Psoas muscle (tissue), 8 donors: ENCODE data around the gene RTP4. TPM values are rescaled to one million over a fixed set of nuclear protein-coding genes. Genes with fewer than 3 reads are reported as not detected.

Experiments
- ATAC-seq, 4 donors: fragments of 200-7000 bp; cut with Tn5 transposase; one replicate each; pipeline ENCODE4 v1.9.1; 2020; ENCODE audit warnings: moderate library complexity in 3 of 4, mild to moderate bottlenecking in 2 of 4
- DNase-seq, 2 donors: peaks; one replicate each; pipeline ENCODE4 v3.0.0-alpha.2; 2020
- H3K27ac ChIP-seq: fragments of 200-600 bp; one replicate; pipeline ENCODE4 v1.8.0; 2022
- H3K27me3 ChIP-seq, 3 donors: fragments of 200-600 bp in 1 of 3; one replicate each; pipeline versions ENCODE4 v1.6.1 to v1.8.0; 2013 to 2022; ENCODE audit warnings: low read length in 2 of 3, mild to moderate bottlenecking in 2 of 3, moderate library complexity in 1 of 3; ENCODE audit not compliant: insufficient read depth in 3 of 3
- H3K36me3 ChIP-seq, 2 donors: fragments of 200-600 bp in 1 of 2; one replicate each; pipeline versions ENCODE4 v1.6.1 to v1.8.0; 2013 to 2022; ENCODE audit warnings: low read depth in 1 of 2, mild to moderate bottlenecking in 1 of 2, moderate library complexity in 1 of 2; ENCODE audit not compliant: insufficient read depth in 1 of 2
- H3K4me1 ChIP-seq: fragments of 200-600 bp; one replicate; pipeline ENCODE4 v1.8.0; 2022
- H3K4me3 ChIP-seq: fragments of 200-600 bp; one replicate; pipeline ENCODE4 v1.8.0; 2022; ENCODE audit warnings: mild to moderate bottlenecking
- H3K9me3 ChIP-seq: fragments of 200-600 bp; one replicate; pipeline ENCODE4 v1.8.0; 2022
- CTCF ChIP-seq: fragments of 200-600 bp; IDR thresholded peaks from one replicate; pipeline ENCODE4 v1.8.0; 2022; ENCODE audit warnings: antibody characterized with exemption
- WGBS, 3 donors: extraction: QIAGEN DNeasy Blood & Tissue Kit; methylation state at CpG; one replicate each; pipeline versions ENCODE4 v1.1.6 to v1.1.7; 2013; 5-methylcytosine and 5-hydroxymethylcytosine counted together
- intact Hi-C, 2 donors: fragments of 100-400 bp; cut with DNase I; formaldehyde crosslinking; loops; one replicate each; pipeline versions ENCODE4 v1.11.0 to v1.14.2; 2022
- polyA plus RNA-seq, 3 donors: library from polyadenylated mRNA; stranded (reverse); fragments of 200-250 nt; gene quantifications; one replicate each; pipeline ENCODE4 v1.2.3, GENCODE V29; 2013
- total RNA-seq, 4 donors: library from RNA; stranded (reverse); fragmentation: NEBNext Ultra II Directional in 2 of 4; extraction: Animal tissue kit (Norgen Biotek cat#: 25700) in 2 of 4; gene quantifications; one replicate each; pipeline versions ENCODE4 v1.2.1 to v1.2.4, GENCODE V29; 2021 to 2023
- donor health status: healthy with polysubstance abuse.
- donor health status: DM: no; HTN: no; CAD: no; lungs with moderate emphysema.
- donor health status: Bipolar disorder and iron deficiency.
- donor health status: healthy.
- donor health status: DM: yes; HTN: yes; CAD: no.
- donor health status: DM: no; HTN: no; CAD: no.
- donor health status: DM: no; HTN: no; CAD: no.
- donor health status: DM: yes; HTN: yes; CAD: no.

Gene RTP4
- total and polyA plus RNA-seq, 7 donors, result 0.23 to 0.88 (median 0.51) TPM

DNA sequence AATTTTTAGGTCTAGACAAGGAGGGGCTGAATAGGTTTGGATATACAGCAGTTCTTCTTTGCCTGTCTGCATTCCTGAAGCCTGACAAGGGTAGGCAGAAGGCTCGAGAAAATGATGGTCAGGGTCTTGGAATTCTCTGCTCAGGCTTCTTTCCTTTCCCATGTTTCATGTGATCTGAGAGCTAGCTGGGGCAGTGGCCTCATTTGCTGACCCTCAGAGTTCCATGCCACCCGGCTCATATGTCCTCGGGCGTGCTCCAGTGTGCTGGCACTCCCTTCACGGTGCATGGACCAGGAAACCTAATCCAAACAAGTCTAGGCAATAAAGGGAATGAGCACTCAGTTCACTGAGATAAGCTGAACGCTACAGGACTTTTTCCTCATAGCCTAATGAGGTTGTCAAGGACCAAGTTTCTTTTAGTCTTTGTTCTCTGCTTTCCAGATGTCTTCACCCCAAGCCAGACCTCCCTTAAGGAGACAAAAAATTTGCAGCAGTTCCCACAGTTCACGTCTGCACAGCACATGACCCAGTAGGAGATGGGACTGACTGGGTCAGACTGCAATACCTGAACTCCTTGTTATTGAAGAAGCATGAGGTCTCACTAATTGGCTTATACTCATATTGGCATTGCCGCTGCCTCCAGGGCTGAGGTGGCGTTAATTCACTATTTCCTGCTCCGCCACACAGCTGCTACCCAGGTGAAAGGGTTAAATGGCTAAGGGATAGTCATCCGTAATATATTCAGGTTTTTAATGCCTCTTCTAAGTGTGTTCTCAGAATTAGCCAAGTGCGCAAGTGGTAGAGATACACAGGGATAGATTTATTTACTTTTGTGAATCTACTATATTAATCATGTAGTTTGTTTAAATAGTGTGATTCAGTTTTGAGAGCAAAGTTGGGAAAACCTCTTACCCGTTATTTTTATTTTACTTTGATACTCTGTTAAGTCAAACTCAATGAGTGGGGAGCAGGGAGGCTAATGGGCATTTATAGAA lies 15.3 kb upstream of the RTP4 start:
- DNase-seq (no peak), ATAC-seq (peak in 3 of 4 donors; percentile 61 to 81 (median 76))
- Histone ChIP-seq H3K4me3 (no peak overlapping the region), H3K9me3 (no peaks in the 10 kb centered on the region), H3K4me1 (peaks cover 6% of the 10 kb centered on the region), H3K36me3 (no peaks in the 10 kb centered on the region), H3K27me3 (no peaks in the 10 kb centered on the region), H3K27ac (no peak overlapping the region)
- TF ChIP-seq CTCF, result no peak
- intact Hi-C loops, result no loop called here
- 39 to 47% (median 42%) methylated on average over 13 of the region's 13 CpGs for WGBS, 3 donors

DNA sequence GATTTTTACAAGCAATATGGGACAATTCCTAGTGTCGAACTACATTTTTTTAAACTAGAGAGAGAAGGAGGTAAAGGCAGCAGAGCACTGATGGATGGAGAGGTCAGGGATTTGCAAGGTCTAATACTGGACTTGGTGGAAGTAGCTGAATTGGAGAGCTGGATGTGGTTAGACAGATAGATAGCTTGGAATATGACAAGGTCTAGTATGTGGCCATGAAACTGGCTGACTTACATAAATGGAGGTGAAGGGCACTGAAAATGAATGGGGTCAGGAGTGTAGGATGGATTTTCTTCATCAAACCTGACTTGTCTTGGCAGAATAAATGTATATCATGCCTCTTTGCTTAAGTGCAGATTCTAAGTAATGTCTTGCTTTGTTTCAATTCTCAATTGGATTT lies 10.1 kb upstream of the RTP4 start:
- ATAC-seq (no peak), DNase-seq (no peak)
- H3K27me3 ChIP-seq, result no peaks in the 10 kb centered on the region
- no peaks in the 10 kb centered on the region for H3K9me3 ChIP-seq
- TF ChIP-seq CTCF, result no peak
- H3K36me3 ChIP-seq, result no peaks in the 10 kb centered on the region
- intact Hi-C loops, result no loop called here
- H3K27ac ChIP-seq, result no peak overlapping the region
- WGBS, 3 donors, result 83 to 100% (median 88%) methylated on average over 1 of the region's 1 CpG
- H3K4me1 ChIP-seq, result peaks cover 2% of the 10 kb centered on the region
- no peak overlapping the region for H3K4me3 ChIP-seq

GRCh38 chr3:187359798-187360486 lies 8.2 kb upstream of the RTP4 start:
- no peaks in the 10 kb centered on the region for H3K4me1 ChIP-seq
- intact Hi-C loops, result no loop called here
- no peak overlapping the region for H3K27ac ChIP-seq
- ATAC-seq (no peak), DNase-seq (no peak)
- H3K36me3 ChIP-seq, result no peaks in the 10 kb centered on the region
- H3K27me3 ChIP-seq, result no peaks in the 10 kb centered on the region
- H3K4me3 ChIP-seq, result no peak overlapping the region
- 52 to 59% (median 56%) methylated on average over 7 of the region's 7 CpGs for WGBS, 3 donors
- TF ChIP-seq CTCF, result no peak
- no peaks in the 10 kb centered on the region for H3K9me3 ChIP-seq

- no peak overlapping the region for H3K4me3 ChIP-seq
- no peaks in the 10 kb centered on the region for H3K27me3 ChIP-seq
- no peak overlapping the region for H3K27ac ChIP-seq
- ATAC-seq (no peak), DNase-seq (no peak)
- H3K9me3 ChIP-seq, result no peaks in the 10 kb centered on the region
- H3K4me1 ChIP-seq, result no peaks in the 10 kb centered on the region
- no peak for TF ChIP-seq CTCF
- intact Hi-C loops, result no loop called here
- no peaks in the 10 kb centered on the region for H3K36me3 ChIP-seq
- WGBS, 3 donors, result 50 to 56% (median 52%) methylated on average over 3 of the region's 3 CpGs
Observed at GRCh38 chr3:187360596-187360995, 7.6 kb upstream of the RTP4 start.
